ENCODE results near the gene ESAM. TPM values are rescaled to one million over a fixed set of nuclear protein-coding genes. Genes with fewer than 3 reads are reported as not detected.

ESAM gene
- total RNA-seq, 6 experiments from 2014 or later: 6.1 to 15.3 (median 9.7) TPM

DNA sequence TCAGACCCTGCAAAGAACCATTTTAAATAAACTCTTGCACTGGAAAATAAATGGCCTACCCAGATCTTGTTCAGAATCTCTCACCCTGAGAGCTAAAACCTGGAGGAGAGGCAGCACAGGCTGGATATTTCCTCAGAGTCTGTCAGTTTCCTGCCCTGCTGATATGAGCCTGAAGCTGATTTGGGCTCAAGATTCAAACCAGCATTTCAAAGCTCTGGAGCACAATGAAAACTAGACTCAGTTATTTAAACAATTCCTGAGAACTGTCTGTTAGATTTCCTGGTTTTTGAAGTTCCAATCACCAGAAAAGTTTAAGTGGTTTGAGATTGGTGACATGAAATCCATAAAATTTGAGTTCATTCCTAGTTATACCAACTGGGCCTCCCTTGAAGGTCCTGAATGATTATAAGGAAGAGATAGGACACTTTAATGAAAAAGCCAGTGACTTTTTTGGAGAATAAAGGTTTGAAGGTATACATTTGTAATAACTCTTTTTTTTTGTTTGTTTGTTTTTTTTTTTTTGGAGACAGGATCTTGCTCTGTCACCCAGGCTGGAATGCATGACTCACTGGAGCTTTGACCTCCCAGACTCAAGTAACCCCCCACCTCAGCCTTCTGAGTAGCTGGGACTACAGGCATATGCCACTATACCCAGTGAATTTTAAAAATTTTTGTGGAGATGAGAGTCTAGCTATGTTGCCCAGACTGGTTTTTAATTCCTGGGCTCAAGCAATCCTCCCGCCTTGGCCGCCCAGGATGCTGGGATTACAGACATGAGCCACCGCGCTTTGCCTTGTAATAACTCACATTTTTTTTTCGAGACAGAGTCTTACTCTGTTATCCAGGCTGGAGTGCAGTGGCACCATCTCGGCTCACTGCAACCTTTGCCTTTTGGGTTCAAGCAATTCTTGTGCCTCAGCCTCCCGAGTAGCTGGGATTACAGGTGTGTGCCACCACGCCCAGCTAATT, 8.0 kb upstream of the ESAM start:
- WGBS (ENCODE audit: insufficient coverage, low coverage, low lambda C conversion rate, missing lambda C conversion rate): 96% methylated on average over 8 of the region's 8 CpGs
- H3K9me3 ChIP-seq: no peaks in the 10 kb centered on the region
- DNase-seq (no peak), ATAC-seq (peak in 2 of 4 donors; percentile 54 to 87)
- no peaks in the 10 kb centered on the region for H3K27me3 ChIP-seq
- H3K4me1 ChIP-seq: no peaks in the 10 kb centered on the region
- intact Hi-C loops (cut with DNase I): no loop called here
- no peak overlapping the region for H3K4me3 ChIP-seq
- H3K36me3 ChIP-seq: peaks cover 0 to 14% (median 0%) of the 10 kb centered on the region in 4 donors
- TF ChIP-seq, protein P1, sequence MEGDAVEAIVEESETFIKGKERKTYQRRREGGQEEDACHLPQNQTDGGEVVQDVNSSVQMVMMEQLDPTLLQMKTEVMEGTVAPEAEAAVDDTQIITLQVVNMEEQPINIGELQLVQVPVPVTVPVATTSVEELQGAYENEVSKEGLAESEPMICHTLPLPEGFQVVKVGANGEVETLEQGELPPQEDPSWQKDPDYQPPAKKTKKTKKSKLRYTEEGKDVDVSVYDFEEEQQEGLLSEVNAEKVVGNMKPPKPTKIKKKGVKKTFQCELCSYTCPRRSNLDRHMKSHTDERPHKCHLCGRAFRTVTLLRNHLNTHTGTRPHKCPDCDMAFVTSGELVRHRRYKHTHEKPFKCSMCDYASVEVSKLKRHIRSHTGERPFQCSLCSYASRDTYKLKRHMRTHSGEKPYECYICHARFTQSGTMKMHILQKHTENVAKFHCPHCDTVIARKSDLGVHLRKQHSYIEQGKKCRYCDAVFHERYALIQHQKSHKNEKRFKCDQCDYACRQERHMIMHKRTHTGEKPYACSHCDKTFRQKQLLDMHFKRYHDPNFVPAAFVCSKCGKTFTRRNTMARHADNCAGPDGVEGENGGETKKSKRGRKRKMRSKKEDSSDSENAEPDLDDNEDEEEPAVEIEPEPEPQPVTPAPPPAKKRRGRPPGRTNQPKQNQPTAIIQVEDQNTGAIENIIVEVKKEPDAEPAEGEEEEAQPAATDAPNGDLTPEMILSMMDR (IDR thresholded peaks at IDR 0.05): no peak
- TF ChIP-seq POLR2A (IDR thresholded peaks at IDR 0.05): no peak
- no peak overlapping the region for H3K27ac ChIP-seq

DNA sequence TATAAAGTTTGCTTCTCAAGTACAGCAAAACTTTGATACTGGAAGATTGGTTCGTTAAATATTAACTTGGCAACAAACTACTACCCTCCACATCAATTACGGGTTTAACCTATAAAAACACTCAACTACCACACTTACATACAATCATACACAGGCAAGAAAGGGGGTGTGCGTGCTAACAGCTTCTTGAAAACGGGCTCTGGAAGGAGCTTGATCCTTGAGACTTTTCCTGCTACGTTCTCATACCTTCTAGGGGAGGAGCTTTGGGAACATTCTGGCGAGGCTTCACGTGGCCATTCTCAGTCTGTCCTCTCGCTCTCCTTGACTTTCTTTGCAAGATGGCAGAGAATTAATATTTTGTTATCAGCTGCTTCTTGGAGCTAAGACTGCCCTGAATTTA, 6.8 kb upstream of the ESAM start:
- no peak for ATAC-seq
- no peaks in the 10 kb centered on the region for H3K27me3 ChIP-seq
- DNase-seq: no peak
- TF ChIP-seq, protein P1 (IDR thresholded peaks at IDR 0.05): no peak
- TF ChIP-seq POLR2A (IDR thresholded peaks at IDR 0.05): no peak
- no peak overlapping the region for H3K27ac ChIP-seq
- intact Hi-C loops (cut with DNase I): no loop called here
- H3K9me3 ChIP-seq: no peaks in the 10 kb centered on the region
- H3K4me1 ChIP-seq: no peaks in the 10 kb centered on the region
- H3K36me3 ChIP-seq: peaks cover 0 to 14% (median 0%) of the 10 kb centered on the region in 4 donors
- H3K4me3 ChIP-seq: no peak overlapping the region
- 89% methylated on average over 8 of the region's 8 CpGs for WGBS (ENCODE audit: insufficient coverage, low coverage, low lambda C conversion rate, missing lambda C conversion rate)

DNA sequence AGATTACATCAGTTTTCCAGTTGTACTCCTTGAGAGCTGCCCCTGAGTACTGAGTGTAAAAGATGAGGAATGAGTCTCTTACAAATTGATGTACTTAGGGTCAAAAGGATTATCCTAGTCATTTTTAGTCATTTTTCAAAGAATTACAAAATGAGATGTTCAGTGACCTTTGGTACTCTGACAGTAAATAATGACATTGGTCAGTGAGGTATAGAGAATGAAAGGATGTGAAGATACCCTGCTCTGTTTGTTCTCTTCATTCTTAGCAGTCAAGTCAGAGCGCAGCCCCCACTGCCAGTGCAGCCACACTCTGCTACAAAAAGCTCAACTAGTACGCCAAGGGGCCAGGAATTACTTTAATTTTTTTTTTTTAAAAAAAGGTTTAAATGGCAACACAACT, 4.1 kb upstream of the ESAM start:
- no peaks in the 10 kb centered on the region for H3K9me3 ChIP-seq
- H3K4me1 ChIP-seq: peaks cover 0 to 12% (median 3%) of the 10 kb centered on the region in 4 donors
- no peak for DNase-seq
- H3K27me3 ChIP-seq: peaks cover 0 to 6% of the 10 kb centered on the region in 2 donors
- H3K4me3 ChIP-seq: no peak overlapping the region
- no peak overlapping the region for H3K27ac ChIP-seq
- WGBS (ENCODE audit: insufficient coverage, low coverage, low lambda C conversion rate, missing lambda C conversion rate): 73% methylated on average over 2 of the region's 2 CpGs
- peaks cover 0 to 14% (median 0%) of the 10 kb centered on the region in 4 donors for H3K36me3 ChIP-seq
- no peak for ATAC-seq
- intact Hi-C loops (cut with DNase I): no loop called here
- TF ChIP-seq, protein P1 (IDR thresholded peaks at IDR 0.05): no peak
- TF ChIP-seq POLR2A (IDR thresholded peaks at IDR 0.05): no peak

DNA sequence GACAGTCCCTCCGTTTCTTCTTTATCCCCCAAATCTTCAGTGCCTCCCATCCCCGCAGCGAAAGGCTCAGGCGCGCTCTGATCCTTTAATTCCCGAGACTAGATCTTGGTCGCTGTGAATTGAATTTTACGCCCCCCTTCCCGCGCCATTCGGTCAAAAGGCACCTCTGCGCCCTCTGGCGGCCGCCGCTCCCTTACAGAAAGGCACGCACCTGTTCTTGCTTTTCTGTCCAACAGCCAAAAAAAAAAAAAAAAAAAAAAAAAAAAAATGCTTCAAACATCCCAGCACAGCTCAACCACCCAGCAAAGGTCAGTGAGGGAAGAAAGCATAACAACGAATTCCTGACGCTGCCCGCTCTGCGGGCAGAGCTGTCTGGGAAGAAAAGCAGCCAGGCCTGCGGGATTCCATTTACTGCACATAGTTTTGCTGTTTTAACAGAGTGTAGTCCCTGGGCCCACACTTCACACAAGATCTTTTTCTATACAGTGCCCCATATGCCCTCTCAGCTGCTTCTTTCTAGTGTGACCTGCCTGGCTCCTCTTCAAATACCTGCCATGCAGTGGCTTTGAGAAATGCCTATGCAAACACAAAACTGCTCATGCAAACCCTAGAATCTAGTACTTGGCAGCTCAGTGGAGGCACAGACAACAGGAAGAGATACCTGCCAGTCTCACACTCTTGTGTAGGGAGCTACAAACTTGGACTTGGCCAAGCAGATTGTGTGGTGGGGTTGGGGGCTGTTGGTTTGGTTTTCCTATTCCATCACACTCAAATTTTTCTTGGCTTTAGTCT, 1.3 kb upstream of the ESAM start:
- DNase-seq (peak; percentile 82 to 88 (median 85)), ATAC-seq (peak; percentile 46 to 68 (median 55))
- Histone ChIP-seq H3K27ac (peak overlapping the region in 2 of 3 donors; percentile 29 to 53), H3K9me3 (no peaks in the 10 kb centered on the region), H3K4me3 (peak overlapping the region; percentile 53 to 55 (median 54)), H3K4me1 (peaks cover 0 to 26% (median 5%) of the 10 kb centered on the region in 4 donors), H3K36me3 (peaks cover 0 to 14% (median 0%) of the 10 kb centered on the region in 4 donors), H3K27me3 (peaks cover 0 to 25% of the 10 kb centered on the region in 2 donors)
- intact Hi-C loops (cut with DNase I): loop anchor here (5.0 kb wide), 1 partner anchor 91 kb away; the partner anchor contains the start of genes SIAE (in 2 of the 2) and SPA17 (in 2 of the 2)
- no peak for TF ChIP-seq POLR2A (IDR thresholded peaks at IDR 0.05)
- TF ChIP-seq, protein P1 (IDR thresholded peaks at IDR 0.05): peak; percentile 67 to 73 (median 70)
- WGBS (ENCODE audit: insufficient coverage, low coverage, low lambda C conversion rate, missing lambda C conversion rate): 4% methylated on average over 20 of the region's 21 CpGs

Measured in right lobe of liver (tissue), 6 donors.